ENCODE data around the gene PDIA5. TPM values are rescaled to one million over a fixed set of nuclear protein-coding genes. Genes with fewer than 3 reads are reported as not detected.

Gene PDIA5
- total RNA-seq, 2 donors from 2014 or later: 28.0 to 33.2 TPM

DNA sequence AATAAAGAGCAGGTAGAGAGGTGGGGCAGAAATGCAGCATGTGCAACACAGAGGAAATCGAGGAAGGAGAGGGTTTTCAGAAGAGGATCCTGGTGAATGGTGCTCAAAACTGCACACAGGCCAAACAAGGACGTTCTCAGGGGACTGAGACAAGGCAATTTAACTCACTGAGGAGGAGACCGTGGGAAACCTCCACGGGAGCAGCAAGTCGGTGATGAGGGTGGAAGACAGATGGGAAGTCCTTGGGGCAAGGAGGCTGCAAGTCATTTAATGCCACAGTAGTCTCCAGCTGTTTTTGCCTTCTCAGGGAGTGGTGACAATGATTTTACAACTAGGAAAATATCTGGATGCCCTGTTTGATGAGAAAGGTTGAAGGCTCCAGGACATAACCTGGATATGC, 11.5 kb upstream of the PDIA5 start:
- TF ChIP-seq, protein P1, sequence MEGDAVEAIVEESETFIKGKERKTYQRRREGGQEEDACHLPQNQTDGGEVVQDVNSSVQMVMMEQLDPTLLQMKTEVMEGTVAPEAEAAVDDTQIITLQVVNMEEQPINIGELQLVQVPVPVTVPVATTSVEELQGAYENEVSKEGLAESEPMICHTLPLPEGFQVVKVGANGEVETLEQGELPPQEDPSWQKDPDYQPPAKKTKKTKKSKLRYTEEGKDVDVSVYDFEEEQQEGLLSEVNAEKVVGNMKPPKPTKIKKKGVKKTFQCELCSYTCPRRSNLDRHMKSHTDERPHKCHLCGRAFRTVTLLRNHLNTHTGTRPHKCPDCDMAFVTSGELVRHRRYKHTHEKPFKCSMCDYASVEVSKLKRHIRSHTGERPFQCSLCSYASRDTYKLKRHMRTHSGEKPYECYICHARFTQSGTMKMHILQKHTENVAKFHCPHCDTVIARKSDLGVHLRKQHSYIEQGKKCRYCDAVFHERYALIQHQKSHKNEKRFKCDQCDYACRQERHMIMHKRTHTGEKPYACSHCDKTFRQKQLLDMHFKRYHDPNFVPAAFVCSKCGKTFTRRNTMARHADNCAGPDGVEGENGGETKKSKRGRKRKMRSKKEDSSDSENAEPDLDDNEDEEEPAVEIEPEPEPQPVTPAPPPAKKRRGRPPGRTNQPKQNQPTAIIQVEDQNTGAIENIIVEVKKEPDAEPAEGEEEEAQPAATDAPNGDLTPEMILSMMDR (IDR thresholded peaks at IDR 0.05): no peak
- no peaks in the 10 kb centered on the region for H3K27me3 ChIP-seq (replicated peaks; ENCODE audit: insufficient read depth)
- no peaks in the 10 kb centered on the region for H3K9me3 ChIP-seq
- no peak for ATAC-seq (ENCODE audit: insufficient number of reproducible peaks, low FRiP score, low read depth)
- no peak overlapping the region for H3K27ac ChIP-seq
- H3K4me3 ChIP-seq: no peak overlapping the region
- DNase-seq (ENCODE audit: low spot score): no peak
- H3K36me3 ChIP-seq: no peaks in the 10 kb centered on the region
- H3K4me1 ChIP-seq (ENCODE audit: control insufficient read depth in 1 of 2, low read depth in 2 of 2): peaks cover 8 to 43% of the 10 kb centered on the region in 2 donors

DNA sequence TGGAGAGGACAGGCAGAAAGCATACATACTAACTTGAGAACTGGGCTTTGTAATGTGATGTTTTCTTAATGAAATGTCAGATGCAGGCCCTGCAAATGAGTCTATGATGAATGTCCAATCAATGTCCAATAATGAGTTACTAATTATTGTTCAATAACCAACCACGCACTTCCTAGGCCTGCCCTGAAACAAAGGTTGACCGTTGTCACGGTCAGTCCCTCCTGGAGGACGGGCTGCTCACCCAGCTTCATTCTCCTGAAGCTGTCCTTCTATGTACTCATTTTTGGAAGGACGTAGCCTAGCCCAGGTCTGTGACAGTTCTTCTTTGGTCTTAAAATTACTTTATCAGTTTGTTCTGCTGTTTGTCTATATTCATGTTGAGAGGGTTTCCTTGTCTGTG, 8.3 kb upstream of the PDIA5 start:
- no peak overlapping the region for H3K4me3 ChIP-seq
- no peaks in the 10 kb centered on the region for H3K36me3 ChIP-seq
- no peak overlapping the region for H3K27ac ChIP-seq
- H3K27me3 ChIP-seq (replicated peaks; ENCODE audit: insufficient read depth): no peaks in the 10 kb centered on the region
- TF ChIP-seq, protein P1 (IDR thresholded peaks at IDR 0.05): no peak
- ATAC-seq (ENCODE audit: insufficient number of reproducible peaks, low FRiP score, low read depth) (no peak), DNase-seq (ENCODE audit: low spot score) (no peak)
- H3K4me1 ChIP-seq (ENCODE audit: control insufficient read depth in 1 of 2, low read depth in 2 of 2): peaks cover 8 to 19% of the 10 kb centered on the region in 2 donors
- H3K9me3 ChIP-seq: no peaks in the 10 kb centered on the region

DNA sequence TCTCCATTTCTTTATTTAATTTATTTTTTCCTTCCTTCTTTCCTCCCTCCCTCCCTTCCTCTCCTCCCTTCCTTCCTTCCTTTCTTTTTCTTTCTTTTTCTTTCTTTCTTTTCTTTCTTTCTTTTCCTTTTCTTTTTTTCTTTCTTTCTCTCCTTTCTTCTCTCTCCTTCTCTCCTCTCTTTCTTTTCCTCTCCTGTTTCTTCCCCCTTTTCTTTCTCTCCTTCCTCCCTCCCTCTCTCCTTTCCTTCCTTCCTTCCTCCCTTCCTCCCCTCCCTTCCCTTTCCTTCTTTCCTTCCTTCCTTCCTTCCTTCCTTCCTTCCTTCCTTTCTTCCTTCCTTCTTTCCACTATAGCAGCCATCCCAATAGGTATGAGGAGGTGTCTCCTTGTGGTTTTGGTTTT, 6.8 kb upstream of the PDIA5 start:
- H3K9me3 ChIP-seq: no peaks in the 10 kb centered on the region
- no peaks in the 10 kb centered on the region for H3K36me3 ChIP-seq
- no peak for DNase-seq (ENCODE audit: low spot score)
- H3K4me1 ChIP-seq (ENCODE audit: control insufficient read depth in 1 of 2, low read depth in 2 of 2): peaks cover 0 to 4% of the 10 kb centered on the region in 2 donors
- TF ChIP-seq, protein P1 (IDR thresholded peaks at IDR 0.05): no peak
- no peak for ATAC-seq (ENCODE audit: insufficient number of reproducible peaks, low FRiP score, low read depth)
- H3K4me3 ChIP-seq: no peak overlapping the region
- no peak overlapping the region for H3K27ac ChIP-seq
- H3K27me3 ChIP-seq (replicated peaks; ENCODE audit: insufficient read depth): no peaks in the 10 kb centered on the region

DNA sequence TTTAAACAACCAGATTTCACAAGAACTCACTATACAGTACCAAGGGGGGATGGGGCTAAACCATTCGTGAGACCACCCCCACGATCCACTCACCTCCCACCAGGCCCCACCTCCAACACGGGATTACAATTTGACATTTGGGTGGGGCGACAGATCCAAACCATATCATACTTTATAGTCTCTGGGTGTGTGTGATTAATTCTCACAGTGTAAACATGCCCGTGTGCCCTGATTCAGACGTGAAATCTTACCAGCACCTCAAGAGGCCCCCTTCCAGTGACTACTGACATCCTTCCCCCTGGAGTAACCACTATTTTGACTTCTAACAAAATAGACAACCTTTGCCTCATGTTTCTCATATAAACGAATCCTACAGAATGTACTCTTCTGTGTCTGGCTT, 5.0 kb upstream of the PDIA5 start:
- no peaks in the 10 kb centered on the region for H3K9me3 ChIP-seq
- no peak overlapping the region for H3K4me3 ChIP-seq
- no peaks in the 10 kb centered on the region for H3K36me3 ChIP-seq
- DNase-seq (ENCODE audit: low spot score): no peak
- TF ChIP-seq, protein P1 (IDR thresholded peaks at IDR 0.05): no peak
- no peaks in the 10 kb centered on the region for H3K27me3 ChIP-seq (replicated peaks; ENCODE audit: insufficient read depth)
- no peak overlapping the region for H3K27ac ChIP-seq
- no peak for ATAC-seq (ENCODE audit: insufficient number of reproducible peaks, low FRiP score, low read depth)
- peaks cover 0 to 5% of the 10 kb centered on the region in 2 donors for H3K4me1 ChIP-seq (ENCODE audit: control insufficient read depth in 1 of 2, low read depth in 2 of 2)

DNA sequence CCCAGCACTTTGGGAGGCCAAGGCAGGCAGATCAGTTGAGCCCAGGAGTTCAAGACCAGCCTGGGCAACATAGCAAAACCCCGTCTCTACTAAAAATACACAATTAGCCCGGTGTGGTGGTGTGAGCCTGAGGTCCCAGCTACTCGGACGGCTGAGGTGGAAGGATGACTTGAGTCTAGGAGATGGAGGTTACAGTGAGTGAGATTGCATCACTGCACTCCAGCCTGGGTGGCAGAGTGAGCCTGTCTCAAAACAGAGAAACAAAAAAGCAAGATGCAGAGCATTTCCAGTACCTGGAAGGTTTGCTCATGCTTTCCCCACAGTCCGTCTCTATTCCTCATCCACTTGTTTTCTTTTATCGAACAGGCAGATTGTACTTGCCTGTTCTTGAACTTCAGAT, 3.8 kb upstream of the PDIA5 start:
- TF ChIP-seq, protein P1 (IDR thresholded peaks at IDR 0.05): no peak
- H3K4me1 ChIP-seq (ENCODE audit: control insufficient read depth in 1 of 2, low read depth in 2 of 2): peaks cover 0 to 6% of the 10 kb centered on the region in 2 donors
- DNase-seq (ENCODE audit: low spot score): no peak
- H3K27me3 ChIP-seq (replicated peaks; ENCODE audit: insufficient read depth): no peaks in the 10 kb centered on the region
- H3K36me3 ChIP-seq: no peaks in the 10 kb centered on the region
- H3K4me3 ChIP-seq: no peak overlapping the region
- no peak overlapping the region for H3K27ac ChIP-seq
- H3K9me3 ChIP-seq: no peaks in the 10 kb centered on the region
- no peak for ATAC-seq (ENCODE audit: insufficient number of reproducible peaks, low FRiP score, low read depth)
